SK-N-MC (cell line): ENCODE data around the gene TAF1C.
"Not testable (repeated sequence)": the region's sequence is repeated elsewhere in the genome, so short reads cannot be mapped to it uniquely, and the experiment has no call there.

Experiments used
- DNase-seq: peaks from one replicate; pipeline ENCODE4 v3.0.0-alpha.2; 2011; ENCODE audit warnings: low read depth, low spot score
- H3K27ac ChIP-seq: fragments of 200-600 bp; sonication (generic); 2 replicates; pipeline ENCODE4 v1.5.1; 2016; ENCODE audit warnings: mixed run types
- H3K36me3 ChIP-seq: fragments of 200-600 bp; sonication (generic); 2 replicates; pipeline ENCODE4 v1.6.1; 2017; ENCODE audit warnings: antibody characterized with exemption, low read length, mixed read lengths; ENCODE audit not compliant: insufficient read depth
- H3K4me3 ChIP-seq: fragments of 200-600 bp; sonication (generic); 2 replicates; pipeline ENCODE4 v1.5.1; 2016
- H3K9ac ChIP-seq: fragments of 200-600 bp; sonication (generic); 2 replicates; pipeline ENCODE4 v1.8.0; 2017; ENCODE audit warnings: mixed run types, mixed read lengths; ENCODE audit not compliant: insufficient read length
- H3K9me3 ChIP-seq: fragments of 200-600 bp; sonication (generic); 2 replicates; pipeline ENCODE4 v1.6.1; 2017; ENCODE audit warnings: low read depth, mild to moderate bottlenecking, antibody characterized with exemption, low read length, moderate library complexity, mixed read lengths
- EZH2 ChIP-seq: fragments of 200-600 bp; sonication (generic); IDR thresholded peaks from one replicate; pipeline ENCODE4 v1.6.1; 2017; ENCODE audit warnings: antibody characterized with exemption
- FOXP2 ChIP-seq: optimal IDR thresholded peaks from 2 replicates; pipeline ENCODE3; 2011; ENCODE audit warnings: mild to moderate bottlenecking, moderate library complexity; ENCODE audit not compliant: insufficient read depth; ENCODE audit errors: extremely low read length, control extremely low read depth
- POLR2AphosphoS5 ChIP-seq: IDR thresholded peaks from 2 replicates; pipeline ENCODE4 v1.6.1; 2012; ENCODE audit warnings: mild to moderate bottlenecking, low read depth, low read length, borderline replicate concordance

The TAF1C gene

DNA sequence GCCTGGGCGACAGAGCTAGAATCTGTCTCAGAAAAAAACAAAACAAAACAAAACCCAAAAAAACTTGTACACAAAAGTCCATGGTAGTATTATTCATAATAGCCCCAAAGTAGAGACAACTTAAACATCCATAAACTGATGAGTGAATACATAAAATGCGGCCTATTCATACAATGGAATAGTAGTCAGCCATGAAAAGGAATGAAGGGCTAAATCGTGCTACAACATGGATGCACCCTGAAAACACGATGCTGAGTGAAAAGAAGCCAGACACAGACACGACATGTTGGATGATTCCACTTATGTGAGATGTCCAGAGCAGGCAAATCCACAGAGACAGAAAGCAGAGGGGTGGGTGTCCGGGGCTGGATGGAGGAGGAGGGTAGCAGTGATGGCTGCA lies 40.7 kb upstream of the TAF1C start:
- no peak overlapping the region for H3K9ac ChIP-seq
- no peaks in the 10 kb centered on the region for H3K36me3 ChIP-seq
- TF ChIP-seq FOXP2 = no peak
- TF ChIP-seq POLR2AphosphoS5 = no peak
- TF ChIP-seq EZH2 = no peak
- H3K27ac ChIP-seq = no peak overlapping the region
- DNase-seq = no peak
- no peaks in the 10 kb centered on the region for H3K9me3 ChIP-seq
- no peak overlapping the region for H3K4me3 ChIP-seq

DNA sequence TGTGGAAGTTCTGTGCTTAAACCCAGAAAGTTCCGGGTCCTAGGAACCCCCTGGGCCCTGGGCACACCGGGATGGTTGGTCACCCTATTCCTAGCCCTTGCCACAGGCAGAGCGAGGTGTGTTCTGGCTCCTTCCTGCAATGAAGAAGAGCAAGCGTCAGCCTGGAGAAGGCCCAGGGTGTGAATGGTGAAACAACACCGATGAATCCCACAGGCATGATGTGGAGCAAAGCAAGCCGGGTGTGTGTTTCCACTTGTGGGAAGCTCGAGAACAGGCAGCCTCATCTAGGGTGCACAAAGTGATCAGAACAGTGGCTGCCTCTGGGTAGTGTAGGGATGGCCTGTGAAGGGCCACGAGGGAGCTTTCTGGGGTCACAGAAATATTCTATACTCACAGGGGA lies 39.2 kb upstream of the TAF1C start:
- no peaks in the 10 kb centered on the region for H3K36me3 ChIP-seq
- H3K9ac ChIP-seq = no peak overlapping the region
- no peak for DNase-seq

DNA sequence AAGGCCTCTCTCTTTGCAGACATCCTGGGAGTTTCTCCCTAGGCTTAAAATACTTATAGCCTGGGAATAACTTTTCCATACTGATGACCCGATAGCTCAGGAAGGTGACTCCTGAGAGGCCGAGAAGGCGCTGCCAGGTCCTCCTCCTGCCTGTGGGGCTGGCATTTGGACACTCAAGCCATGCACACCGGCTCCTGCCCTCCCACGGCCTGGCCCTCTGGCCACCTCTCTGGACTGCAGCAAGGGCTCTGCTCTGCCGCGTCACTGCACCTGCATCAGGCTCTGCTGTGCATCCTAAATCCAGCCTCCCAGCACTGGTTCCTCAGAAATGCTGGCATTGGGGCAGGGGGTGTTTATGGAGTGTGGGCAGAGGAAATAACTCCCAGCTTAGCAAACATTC lies 38.7 kb upstream of the TAF1C start:
- DNase-seq = no peak
- Histone ChIP-seq H3K4me3 (no peak overlapping the region), H3K36me3 (no peaks in the 10 kb centered on the region), H3K9ac (no peak overlapping the region), H3K27ac (no peak overlapping the region), H3K9me3 (no peaks in the 10 kb centered on the region)
- TF ChIP-seq EZH2 (no peak), FOXP2 (no peak), POLR2AphosphoS5 (no peak)

More for the DNA sequence above, 39.2 kb upstream of the TAF1C start:
- H3K9me3 ChIP-seq = no peaks in the 10 kb centered on the region
- no peak for TF ChIP-seq POLR2AphosphoS5
- no peak for TF ChIP-seq EZH2
- no peak for TF ChIP-seq FOXP2
- no peak overlapping the region for H3K4me3 ChIP-seq
- H3K27ac ChIP-seq = no peak overlapping the region

DNA sequence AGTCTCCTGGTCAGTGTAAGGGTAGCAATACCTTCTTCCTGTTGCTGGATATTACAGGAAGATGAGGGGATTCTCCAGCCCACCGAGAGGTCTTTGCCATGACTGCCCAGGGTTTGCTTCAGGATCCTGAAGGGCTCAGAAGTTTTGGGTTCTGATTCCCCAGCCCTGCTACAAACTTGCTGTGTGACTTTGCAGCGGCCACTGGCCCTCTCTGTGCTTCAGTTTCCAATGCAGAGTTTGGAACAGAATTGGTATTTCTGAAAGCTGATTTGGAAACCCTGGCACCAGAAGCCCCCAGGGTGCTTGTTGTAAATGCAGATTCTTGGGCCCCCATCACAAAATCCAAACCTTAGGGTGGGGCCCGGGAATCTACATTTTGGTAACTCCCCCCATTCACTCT lies 38.3 kb upstream of the TAF1C start:
- TF ChIP-seq POLR2AphosphoS5 (no peak), FOXP2 (no peak), EZH2 (no peak)
- H3K9me3 ChIP-seq = no peaks in the 10 kb centered on the region
- H3K4me3 ChIP-seq = no peak overlapping the region
- H3K27ac ChIP-seq = no peak overlapping the region
- no peak overlapping the region for H3K9ac ChIP-seq
- H3K36me3 ChIP-seq = no peaks in the 10 kb centered on the region
- no peak for DNase-seq

DNA sequence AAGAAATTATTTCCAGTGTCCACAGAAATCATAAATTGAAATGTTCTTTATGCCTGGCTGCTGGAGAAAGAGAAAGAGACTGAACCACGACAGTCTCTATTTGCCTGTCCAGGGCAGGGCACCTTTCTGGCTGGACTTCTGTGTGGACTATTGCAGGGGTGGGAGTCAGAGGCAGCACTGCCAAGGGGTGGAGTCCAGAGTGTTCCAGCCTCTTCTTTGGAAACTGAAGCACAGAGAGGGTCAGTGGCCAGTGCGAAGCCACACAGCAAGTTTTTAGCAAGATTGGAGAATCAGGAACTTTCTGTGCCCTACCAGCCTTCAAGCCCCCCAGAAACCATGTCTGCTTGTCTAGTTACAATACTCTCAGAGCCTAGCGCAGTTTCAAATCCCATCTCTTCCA lies 37.7 kb upstream of the TAF1C start:
- H3K9ac ChIP-seq = no peak overlapping the region
- DNase-seq = no peak
- H3K27ac ChIP-seq = no peak overlapping the region
- H3K36me3 ChIP-seq = no peaks in the 10 kb centered on the region
- no peak overlapping the region for H3K4me3 ChIP-seq
- no peaks in the 10 kb centered on the region for H3K9me3 ChIP-seq
- TF ChIP-seq FOXP2 (no peak), EZH2 (no peak), POLR2AphosphoS5 (no peak)

DNA sequence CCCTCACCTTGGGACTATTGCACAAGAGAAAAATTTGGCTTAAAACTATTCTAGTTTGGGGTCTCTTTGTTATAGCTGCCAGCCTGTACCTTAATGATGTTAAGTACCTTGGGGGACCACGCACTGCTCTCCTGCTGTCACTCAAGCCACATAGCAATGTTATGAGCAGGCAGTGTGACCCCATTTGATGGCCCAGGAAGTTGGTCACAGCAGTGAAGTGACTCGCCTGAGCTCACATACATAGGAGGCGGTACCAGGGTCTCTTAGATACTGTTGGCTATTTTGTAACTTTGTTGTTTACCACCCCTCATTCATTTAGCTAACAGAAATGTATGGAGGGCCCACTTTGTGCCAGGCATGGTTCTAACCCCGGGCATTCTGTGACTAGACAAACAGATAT lies 36.6 kb upstream of the TAF1C start:
- H3K9me3 ChIP-seq = no peaks in the 10 kb centered on the region
- DNase-seq = no peak
- TF ChIP-seq POLR2AphosphoS5 (no peak), EZH2 (no peak), FOXP2 (no peak)
- H3K27ac ChIP-seq = no peak overlapping the region
- H3K9ac ChIP-seq = no peak overlapping the region
- H3K4me3 ChIP-seq = no peak overlapping the region
- no peaks in the 10 kb centered on the region for H3K36me3 ChIP-seq

DNA sequence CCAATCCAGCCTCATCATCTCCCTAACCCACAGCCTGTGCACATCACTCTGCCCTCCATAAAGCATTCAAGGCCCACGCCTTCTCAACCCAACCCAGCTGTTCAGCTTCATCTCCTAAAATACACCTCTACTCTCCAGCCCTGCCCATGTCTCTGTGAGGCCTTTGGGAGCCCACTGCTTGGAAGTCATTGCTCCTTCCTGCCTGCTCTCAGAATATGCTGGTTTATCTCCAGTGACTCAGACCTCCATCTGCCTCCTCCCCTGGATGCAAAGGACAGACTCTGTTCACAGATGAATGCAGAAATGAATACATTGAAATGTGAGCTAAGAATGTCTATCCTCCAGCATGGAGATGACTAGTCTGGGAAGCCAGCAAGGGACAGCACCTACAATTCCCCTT lies 34.0 kb upstream of the TAF1C start:
- no peaks in the 10 kb centered on the region for H3K36me3 ChIP-seq
- no peaks in the 10 kb centered on the region for H3K9me3 ChIP-seq
- H3K4me3 ChIP-seq = no peak overlapping the region
- H3K9ac ChIP-seq = no peak overlapping the region
- TF ChIP-seq FOXP2 (no peak), POLR2AphosphoS5 (no peak), EZH2 (no peak)
- no peak overlapping the region for H3K27ac ChIP-seq
- DNase-seq = no peak

DNA sequence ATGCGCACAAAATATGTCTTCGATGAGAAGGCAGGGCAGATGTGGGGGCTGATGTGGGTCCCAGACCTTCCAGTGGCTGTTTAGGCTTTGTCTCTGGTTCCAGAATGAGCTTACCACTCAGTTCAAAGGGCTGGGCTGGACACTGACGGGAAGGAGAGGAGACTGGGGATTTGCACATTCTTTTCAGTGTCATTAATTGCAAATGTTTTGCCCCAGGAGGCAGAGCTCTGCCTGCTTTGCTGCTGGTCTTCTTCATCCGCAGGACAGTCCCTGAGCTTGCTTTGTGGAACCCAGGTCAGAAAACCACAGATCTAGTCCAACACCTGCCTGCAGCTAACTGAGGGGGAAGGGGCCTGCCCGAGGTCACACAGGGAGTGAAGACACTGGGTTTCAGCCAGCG lies 32.1 kb upstream of the TAF1C start:
- H3K36me3 ChIP-seq = no peaks in the 10 kb centered on the region
- no peak overlapping the region for H3K9ac ChIP-seq
- TF ChIP-seq POLR2AphosphoS5 = no peak
- no peak for TF ChIP-seq FOXP2
- no peak for TF ChIP-seq EZH2
- no peak overlapping the region for H3K4me3 ChIP-seq
- no peak for DNase-seq
- H3K9me3 ChIP-seq = no peaks in the 10 kb centered on the region
- no peak overlapping the region for H3K27ac ChIP-seq

DNA sequence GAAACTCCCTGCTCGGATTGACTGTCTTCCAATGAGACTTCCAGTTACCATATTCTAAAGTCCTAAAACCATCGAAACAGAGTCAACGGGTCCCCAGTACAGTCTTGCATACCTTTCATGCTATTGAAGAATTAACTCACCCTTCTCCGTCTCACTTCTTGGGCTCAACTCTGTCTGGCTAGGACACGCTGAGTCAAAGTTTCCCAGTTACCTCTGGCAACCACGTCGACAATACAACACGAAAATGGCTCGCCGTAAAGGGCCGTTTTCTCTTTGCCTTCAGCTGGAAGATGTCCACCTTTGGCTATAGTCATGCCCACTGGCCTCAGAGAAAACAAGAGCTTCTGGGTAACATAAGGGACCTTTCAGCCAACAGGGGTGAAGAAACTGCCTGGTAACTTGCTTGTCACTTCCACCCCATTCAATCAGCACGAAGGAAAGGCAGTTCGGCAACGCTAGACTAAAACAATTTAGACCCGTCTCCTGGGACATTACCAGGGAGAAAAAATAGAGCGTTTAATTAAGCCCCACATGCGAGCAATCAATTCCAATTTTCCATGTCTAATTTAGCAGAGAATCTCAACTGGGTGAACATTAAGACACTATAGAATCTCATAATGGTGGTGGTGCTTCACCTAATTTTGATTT lies 31.4 kb upstream of the TAF1C start:
- H3K36me3 ChIP-seq = no peaks in the 10 kb centered on the region
- DNase-seq = no peak
- TF ChIP-seq POLR2AphosphoS5 (no peak), EZH2 (no peak), FOXP2 (no peak)
- no peak overlapping the region for H3K9ac ChIP-seq
- no peaks in the 10 kb centered on the region for H3K9me3 ChIP-seq
- H3K27ac ChIP-seq = no peak overlapping the region
- no peak overlapping the region for H3K4me3 ChIP-seq

DNA sequence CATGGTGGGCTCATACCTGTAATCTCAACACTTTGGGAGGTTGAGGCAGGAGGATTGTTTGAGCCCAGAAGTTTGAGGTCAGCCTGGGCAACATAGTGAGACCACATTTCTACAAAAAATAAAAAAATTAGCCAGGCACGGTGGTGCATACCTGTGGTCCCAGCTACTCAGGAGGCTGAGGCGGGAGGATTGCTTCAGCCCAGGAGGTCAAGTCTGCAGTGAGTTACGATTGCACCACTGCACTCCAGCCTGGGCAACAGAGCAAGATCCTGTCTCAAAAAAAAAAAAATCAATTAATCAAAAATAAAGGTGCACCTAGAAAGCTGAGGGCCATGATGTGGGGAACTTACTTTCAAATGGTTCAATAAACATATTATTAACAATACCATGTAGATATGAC lies 29.3 kb upstream of the TAF1C start:
- not testable (repeated sequence) for H3K9me3 ChIP-seq, H3K4me3 ChIP-seq, H3K27ac ChIP-seq, H3K9ac ChIP-seq, DNase-seq, H3K36me3 ChIP-seq
